Heart left ventricle (tissue), 16 donors: ENCODE measurements around the gene CHST11. TPM values are rescaled to one million over a fixed set of nuclear protein-coding genes. Genes with fewer than 3 reads are reported as not detected.
A peak's percentile ranks its signal among the peaks of the same experiment; 100 is the strongest.

Experiments
- ATAC-seq, 4 donors: fragments of 200-7000 bp; cut with Tn5 transposase; one replicate each; pipeline ENCODE4 v1.9.1; 2020 to 2022; ENCODE audit warnings: moderate library complexity in 4 of 4, mild to moderate bottlenecking in 3 of 4, moderate number of reproducible peaks in 1 of 4
- DNase-seq, 5 donors: peaks; one replicate each; pipeline ENCODE4 v3.0.0-alpha.2; 2020
- H3K27ac ChIP-seq, 12 donors: fragments of 200-600 bp; sonication (generic) in 4 of 12; one replicate each; pipeline versions ENCODE4 v1.5.0 to v1.8.0; 2016 to 2022; ENCODE audit warnings: mild to moderate bottlenecking in 2 of 12
- H3K27me3 ChIP-seq, 9 donors: fragments of 200-600 bp; sonication (generic) in 2 of 9; one replicate each; pipeline versions ENCODE4 v1.5.1 to v1.8.0; 2016 to 2022; ENCODE audit warnings: mild to moderate bottlenecking in 3 of 9
- H3K36me3 ChIP-seq, 9 donors: fragments of 200-600 bp; sonication (generic) in 2 of 9; one replicate each; pipeline versions ENCODE4 v1.5.0 to v1.8.0; 2018 to 2022; ENCODE audit warnings: mild to moderate bottlenecking in 2 of 9
- H3K4me1 ChIP-seq, 12 donors: fragments of 200-600 bp; sonication (generic) in 4 of 12; one replicate each; pipeline versions ENCODE4 v1.5.0 to v1.8.0; 2016 to 2022; ENCODE audit warnings: mild to moderate bottlenecking in 3 of 12
- H3K4me3 ChIP-seq, 12 donors: fragments of 200-600 bp; sonication (generic) in 4 of 12; one replicate each; pipeline versions ENCODE4 v1.5.0 to v1.8.0; 2017 to 2022; ENCODE audit warnings: mild to moderate bottlenecking in 9 of 12, moderate library complexity in 4 of 12
- H3K9me3 ChIP-seq, 12 donors: fragments of 200-600 bp; sonication (generic) in 4 of 12; one replicate each; pipeline versions ENCODE4 v1.5.0 to v1.8.0; 2016 to 2022; ENCODE audit warnings: mild to moderate bottlenecking in 1 of 12
- CTCF ChIP-seq, 12 donors: fragments of 200-600 bp; sonication (generic) in 4 of 12; IDR thresholded peaks; one replicate each; pipeline versions ENCODE4 v1.5.0 to v1.8.0; 2018 to 2022; ENCODE audit warnings: antibody characterized with exemption in 12 of 12, mild to moderate bottlenecking in 5 of 12
- POLR2A ChIP-seq, 2 donors: fragments of 450-650 bp; IDR thresholded peaks; one replicate each; pipeline ENCODE4 v1.6.1; 2017; ENCODE audit warnings: antibody characterized with exemption in 2 of 2, mild to moderate bottlenecking in 2 of 2, moderate library complexity in 2 of 2
- WGBS, 4 donors: extraction: QIAGEN DNeasy Blood & Tissue Kit in 2 of 4; methylation state at CpG; one replicate each; pipeline versions ENCODE4 v1.1.5 to v1.1.7; 2013 to 2018; 5-methylcytosine and 5-hydroxymethylcytosine counted together
- intact Hi-C, 10 donors: fragments of 100-400 bp; cut with DNase I; formaldehyde crosslinking; loops; one replicate each; pipeline versions ENCODE4 v1.11.1 to v1.14.2; 2022
- polyA plus RNA-seq, 2 donors: library from polyadenylated mRNA; stranded (reverse); fragments of 200-250 nt; gene quantifications; one replicate each; pipeline ENCODE4 v1.2.3, GENCODE V29; 2013
- total RNA-seq, 9 donors: library from RNA; depleted of rRNA in 2 of 9; stranded (reverse); fragments of >200 nt in 2 of 9; fragmentation: NEBNext Ultra II Directional in 3 of 9; extraction: Animal tissue kit (Norgen Biotek cat#: 25700) in 3 of 9; gene quantifications; one replicate each; pipeline versions ENCODE4 v1.1.0 to v1.2.4, GENCODE V29; 2016 to 2023
- donor health status: ischemic (EF 13 %, LVEDD 7.1; RV severe dilation, severe dysfunction).
- donor health status: healthy with polysubstance abuse.
- donor health status: DM: no; HTN: yes; CAD: no.
- donor health status: DM: no; HTN: no; CAD: no.
- donor health status: ischemic (EF 25% LVEDD 6.9; RV normal size, moderate dysfunction).
- donor health status: ischemic (EF 25% LVEDD 5.7; RV mildly dilated, moderate dysfunction).
- donor health status: healthy.
- donor health status: DM: yes; HTN: yes; CAD: no.
- donor health status: ischemic (EF 35%, LVEDD 5.7; RV mildly dilated, moderate dysfunction).
- donor health status: nonischemic (EF 11% LVEDD 7.7; RV severe dilation, severe dysfunction).
- donor health status: DM: yes; HTN: yes; CAD: no.
- donor health status: PGD.
- donor health status: ischemic (EF 29% LVEDD 5.4; RV normal size, mild dysfunction).
- donor health status: nonischemic (EF 23%, LVEDD 6.1; RV moderate dilation, normal function).

CHST11 gene
- total and polyA plus RNA-seq, 11 donors: 1.1 to 16.9 (median 3.4) TPM

- peaks cover 0 to 4% (median 0%) of the 10 kb centered on the region in 12 donors for H3K9me3 ChIP-seq
- no peaks in the 10 kb centered on the region for H3K27me3 ChIP-seq
- H3K4me1 ChIP-seq: peaks cover 0 to 46% (median 0%) of the 10 kb centered on the region in 12 donors
- TF ChIP-seq CTCF (IDR thresholded peaks at IDR 0.05) (no peak), POLR2A (IDR thresholded peaks at IDR 0.05) (no peak)
- no peak for ATAC-seq
- H3K36me3 ChIP-seq: peaks cover 0 to 4% (median 0%) of the 10 kb centered on the region in 9 donors
- no peak overlapping the region for H3K27ac ChIP-seq
- intact Hi-C loops: no loop called here
- no peak overlapping the region for H3K4me3 ChIP-seq
- 88 to 96% (median 92%) methylated on average over 4 of the region's 4 CpGs for WGBS, 4 donors
- DNase-seq: no peak
These were observed 237.4 kb downstream of the CHST11 start for GRCh38 chr12:104694161-104694560.

GRCh38 chr12:104694711-104695110 is 238.0 kb downstream of the CHST11 start:
- intact Hi-C loops: no loop called here
- TF ChIP-seq POLR2A (IDR thresholded peaks at IDR 0.05): no peak
- no peak for TF ChIP-seq CTCF (IDR thresholded peaks at IDR 0.05)
- Histone ChIP-seq H3K27ac (no peak overlapping the region), H3K9me3 (peaks cover 0 to 4% (median 0%) of the 10 kb centered on the region in 12 donors), H3K36me3 (peaks cover 0 to 4% (median 0%) of the 10 kb centered on the region in 9 donors), H3K27me3 (no peaks in the 10 kb centered on the region), H3K4me3 (no peak overlapping the region), H3K4me1 (peaks cover 0 to 41% (median 0%) of the 10 kb centered on the region in 12 donors)
- DNase-seq: no peak
- ATAC-seq: peak in 1 of 4 donors; percentile 44
- 57 to 75% (median 73%) methylated on average over 7 of the region's 7 CpGs for WGBS, 4 donors

- H3K27me3 ChIP-seq: no peaks in the 10 kb centered on the region
- H3K4me3 ChIP-seq: no peak overlapping the region
- peaks cover 0 to 4% (median 0%) of the 10 kb centered on the region in 12 donors for H3K9me3 ChIP-seq
- peak in 3 of 4 donors; percentile 21 to 42 (median 38) for ATAC-seq
- TF ChIP-seq POLR2A (IDR thresholded peaks at IDR 0.05) (no peak), CTCF (IDR thresholded peaks at IDR 0.05) (no peak)
- H3K36me3 ChIP-seq: peaks cover 0 to 4% (median 0%) of the 10 kb centered on the region in 9 donors
- 54 to 59% (median 56%) methylated on average over 11 to 12 of the region's 12 CpGs for WGBS, 4 donors
- H3K4me1 ChIP-seq: peaks cover 0 to 37% (median 0%) of the 10 kb centered on the region in 12 donors
- intact Hi-C loops: no loop called here
- no peak overlapping the region for H3K27ac ChIP-seq
- DNase-seq: no peak
These were observed 238.9 kb downstream of the CHST11 start for GRCh38 chr12:104695453-104696148.

GRCh38 chr12:104697186-104697585 is 240.4 kb downstream of the CHST11 start:
- Histone ChIP-seq H3K4me3 (no peak overlapping the region), H3K9me3 (peaks cover 0 to 4% (median 0%) of the 10 kb centered on the region in 12 donors), H3K27ac (no peak overlapping the region), H3K27me3 (no peaks in the 10 kb centered on the region), H3K36me3 (no peaks in the 10 kb centered on the region), H3K4me1 (peaks cover 0 to 25% (median 2%) of the 10 kb centered on the region in 12 donors)
- intact Hi-C loops: no loop called here
- TF ChIP-seq CTCF (IDR thresholded peaks at IDR 0.05) (no peak), POLR2A (IDR thresholded peaks at IDR 0.05) (no peak)
- ATAC-seq: no peak
- 92 to 95% (median 94%) methylated on average over 7 of the region's 7 CpGs for WGBS, 4 donors
- no peak for DNase-seq
